Panc1 (cell line): ENCODE measurements around the gene THRB. TPM values are rescaled to one million over a fixed set of nuclear protein-coding genes. Genes with fewer than 3 reads are reported as not detected.

Experiments used
- ATAC-seq: fragments of 200-7000 bp; cut with Tn5 transposase; 2 replicates; pipeline ENCODE4 v1.9.1; 2020; ENCODE audit warnings: mild to moderate bottlenecking, moderate library complexity
- BruUV-seq: library from RNA; stranded (reverse); fragments of 400-500 nt; replicated peaks from 2 replicates; lab custom pipeline; 2021; lab: Mats Ljungman, UMichigan
- CTCF ChIA-PET: fragments of 300-600 bp; sonication (Branson Sonifier 250); formaldehyde crosslinking; loops from one replicate; lab custom pipeline; 2022; ENCODE audit warnings: antibody characterized with exemption; lab: Charles Lee
- POLR2A ChIA-PET: fragments of 300-600 bp; sonication (Branson Sonifier 250); formaldehyde crosslinking; loops from one replicate; lab custom pipeline; 2022; ENCODE audit warnings: antibody characterized with exemption; lab: Charles Lee
- DNase-seq: peaks from one replicate; pipeline ENCODE4 v3.0.0-alpha.2; 2010; ENCODE audit warnings: low read depth, low spot score
- H3K27ac ChIP-seq: 2 replicates; pipeline ENCODE4 v1.5.1; 2011; ENCODE audit warnings: mild to moderate bottlenecking, low read length, inconsistent platforms
- H3K27me3 ChIP-seq: fragments of 200-500 bp; sonication (Bioruptor generic); 2 replicates; pipeline ENCODE4 v1.6.0; 2014; ENCODE audit warnings: low read length, inconsistent platforms; ENCODE audit not compliant: control insufficient read depth, insufficient read depth
- H3K36me3 ChIP-seq: fragments of 200-500 bp; sonication (Bioruptor generic); 2 replicates; pipeline ENCODE4 v1.5.1; 2014; ENCODE audit warnings: inconsistent platforms, mild to moderate bottlenecking, low read length, moderate library complexity; ENCODE audit not compliant: control insufficient read depth, insufficient read depth
- H3K4me1 ChIP-seq: 2 replicates; pipeline ENCODE4 v1.5.1; 2011; ENCODE audit warnings: inconsistent platforms, mild to moderate bottlenecking, low read length, moderate library complexity; ENCODE audit not compliant: control insufficient read depth, insufficient read depth
- H3K4me3 ChIP-seq, 2 experiments: 2 replicates each; pipeline ENCODE4 v1.5.1; 2011 to 2012; ENCODE audit warnings: low read depth in 2 of 2, low read length in 2 of 2, mild to moderate bottlenecking in 2 of 2, inconsistent platforms in 1 of 2, moderate library complexity in 1 of 2
- H3K9me3 ChIP-seq: fragments of 200-500 bp; sonication (Bioruptor generic); 2 replicates; pipeline ENCODE4 v1.5.1; 2014; ENCODE audit warnings: low read depth, mild to moderate bottlenecking, inconsistent platforms, low read length, moderate library complexity; ENCODE audit not compliant: control insufficient read depth, insufficient read depth
- CTCF ChIP-seq: fragments of 450-650 bp; IDR thresholded peaks from 2 replicates; pipeline ENCODE4 v1.5.1; 2017; ENCODE audit warnings: mild to moderate bottlenecking
- POLR2AphosphoS5 ChIP-seq: IDR thresholded peaks from 2 replicates; pipeline ENCODE4 v1.6.1; 2012; ENCODE audit warnings: mild to moderate bottlenecking, low read depth, low read length, moderate library complexity
- REST ChIP-seq, 2 experiments: IDR thresholded peaks; 2 replicates each; pipeline ENCODE4 v1.6.1; 2011 to 2012; ENCODE audit warnings: low read depth in 2 of 2, control low read depth in 1 of 2, low read length in 1 of 2, mild to moderate bottlenecking in 1 of 2, moderate library complexity in 1 of 2; ENCODE audit not compliant: insufficient read depth in 1 of 2
- SIN3A ChIP-seq: IDR thresholded peaks from 2 replicates; pipeline ENCODE4 v1.6.1; 2012; ENCODE audit warnings: low read depth, mild to moderate bottlenecking, low read length, moderate library complexity, borderline replicate concordance; ENCODE audit not compliant: insufficient read depth
- TCF7L2 ChIP-seq: IDR thresholded peaks from 2 replicates; pipeline ENCODE4 v1.6.1; 2011; ENCODE audit warnings: mild to moderate bottlenecking, low read depth, low read length, inconsistent platforms
- in situ Hi-C: cut with HindIII; loops from 2 replicates; pipeline ENCODE4 v1.10.0; 2016; ENCODE audit warnings: low sequenced_read_pairs, low pct_unique_long_range_greater_than_20kb
- intact Hi-C: fragments of 100-400 bp; cut with micrococcal nuclease; formaldehyde crosslinking; loops from one replicate; pipeline ENCODE4 v1.10.0; 2022; ENCODE audit not compliant: unreplicated experiment
- total RNA-seq: library from RNA; stranded (reverse); gene quantifications from one replicate; pipeline ENCODE4 v1.2.1, GENCODE V29; 2021; ENCODE audit not compliant: unreplicated experiment

Gene THRB
- total RNA-seq, 1 experiment from 2014 or later, result 3.9 TPM

- no peak for TF ChIP-seq CTCF
- TF ChIP-seq TCF7L2, result peak; percentile 59; the same call in 1 of the 2 replicates
- no peak for TF ChIP-seq REST (IDR thresholded peaks at IDR 0.05; ENCODE audit: insufficient read depth in 1 of 2, low read depth in 2 of 2, low read length in 1 of 2)
- TF ChIP-seq POLR2AphosphoS5, result no peak
- no peak for TF ChIP-seq SIN3A
- intact Hi-C loops (no loop called here), in situ Hi-C loops (no loop called here)
- Histone ChIP-seq H3K9me3 (no peaks in the 10 kb centered on the region), H3K4me3 (no peak overlapping the region), H3K36me3 (no peaks in the 10 kb centered on the region), H3K27me3 (no peaks in the 10 kb centered on the region), H3K27ac (no peak overlapping the region), H3K4me1 (no peaks in the 10 kb centered on the region; the same call in 1 of the 2 replicates)
- DNase-seq, result no peak
- ChIA-PET POLR2A (interaction anchor here (0.6 kb wide), 1 partner anchor 11 kb away, joined by 4 read pairs; no protein-coding TSS in a partner anchor), CTCF (no interaction called here)
- no peak for ATAC-seq
- BruUV-seq, result no TSS peak
Measured at GRCh38 chr3:24401090-24401810, 93.4 kb downstream of the THRB start.

GRCh38 chr3:24400450-24400849 lies 94.2 kb downstream of the THRB start:
- no peaks in the 10 kb centered on the region for H3K27me3 ChIP-seq
- CTCF ChIA-PET, result no interaction called here
- POLR2A ChIA-PET, result no interaction called here
- DNase-seq (no peak), ATAC-seq (no peak)
- intact Hi-C loops, result no loop called here
- no peak overlapping the region for H3K27ac ChIP-seq
- BruUV-seq, result no TSS peak
- no peaks in the 10 kb centered on the region; the same call in 1 of the 2 replicates for H3K4me1 ChIP-seq
- TF ChIP-seq TCF7L2 (no peak), CTCF (no peak), POLR2AphosphoS5 (no peak), REST (IDR thresholded peaks at IDR 0.05; ENCODE audit: insufficient read depth in 1 of 2, low read depth in 2 of 2, low read length in 1 of 2) (no peak), SIN3A (no peak)
- in situ Hi-C loops, result no loop called here
- no peaks in the 10 kb centered on the region for H3K9me3 ChIP-seq
- no peaks in the 10 kb centered on the region for H3K36me3 ChIP-seq
- no peak overlapping the region for H3K4me3 ChIP-seq
